ENCODE data around the gene ELOVL6.
"Not testable (repeated sequence)": the region's sequence is repeated elsewhere in the genome, so short reads cannot be mapped to it uniquely, and the experiment has no call there.

The ELOVL6 gene

DNA sequence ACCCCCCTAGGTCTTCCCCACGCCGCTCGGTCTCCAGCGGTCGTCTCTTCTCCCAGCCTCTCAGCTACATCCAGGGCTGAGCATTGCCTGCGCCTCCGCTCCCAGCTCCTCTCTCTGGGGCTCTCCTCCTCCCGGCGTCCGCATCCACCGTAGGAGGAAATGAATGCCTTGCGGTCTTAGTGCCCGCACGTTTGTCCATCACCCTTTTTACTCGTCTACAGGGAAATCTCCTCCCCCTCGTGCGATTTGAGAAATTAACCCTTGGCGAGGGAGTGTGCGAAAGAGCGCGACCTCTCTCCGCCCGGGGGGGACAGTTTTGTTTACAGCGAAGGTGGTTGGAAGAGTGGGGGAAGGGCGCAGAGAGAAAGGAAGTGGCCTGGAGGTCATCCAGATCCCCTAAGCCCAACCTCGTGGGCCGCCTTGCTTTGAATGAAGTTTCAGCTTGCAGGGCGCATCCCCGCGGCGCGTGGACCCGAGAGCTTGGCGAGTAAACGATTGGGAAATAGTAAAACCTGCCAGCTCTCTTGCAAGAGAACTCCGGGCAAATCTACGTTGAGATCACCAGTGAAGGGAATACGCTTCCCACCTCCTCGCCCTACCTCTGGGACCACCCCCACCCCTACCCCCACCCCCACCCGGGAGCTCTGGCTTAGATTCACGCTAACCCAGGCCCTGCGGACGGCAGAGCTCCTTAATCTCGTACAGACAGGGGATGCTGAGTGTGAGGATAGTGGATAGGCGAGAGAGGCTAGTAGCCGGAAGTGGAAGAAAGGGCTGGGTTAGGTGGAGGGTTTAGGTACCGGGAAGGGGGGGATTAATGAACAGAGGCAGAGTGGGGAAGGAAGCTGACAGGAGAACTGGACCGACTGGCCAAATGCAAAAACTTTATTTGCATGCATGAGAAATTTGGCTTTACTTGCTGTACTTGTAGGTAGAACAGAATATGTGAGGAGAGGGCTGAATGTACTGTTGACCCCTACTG is at the start of gene ELOVL6:
ELOVL6 (minus strand) TSS at position 181 of the 982 bp plus-strand sequence. CDS start 280 bp downstream, outside the sequence.
- peak; percentile 61 for DNase-seq

DNA sequence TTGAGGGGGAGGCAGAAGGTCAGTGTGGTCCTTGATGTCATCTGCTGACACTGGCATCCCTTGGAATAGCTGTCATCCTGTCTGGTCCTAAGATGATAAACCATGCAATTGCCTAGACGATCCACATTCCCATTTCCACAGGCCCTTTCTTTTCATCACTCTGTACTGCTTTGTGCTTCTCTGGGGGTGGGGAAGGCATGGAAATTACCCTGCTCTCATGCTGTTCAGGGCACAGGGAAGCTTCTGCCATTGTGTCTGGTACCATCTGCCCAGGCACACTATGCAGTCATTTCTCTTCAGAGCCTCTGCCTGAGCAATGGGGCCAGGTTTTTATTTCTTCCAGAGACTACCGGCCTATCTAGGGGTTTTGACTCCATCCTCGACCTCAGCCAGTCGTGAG is 49.7 kb upstream of the ELOVL6 start:
- no peak for DNase-seq

- no peak for DNase-seq
These were observed 49.2 kb upstream of the ELOVL6 start for GRCh38 chr4:110247591-110247990.

- DNase-seq = no peak
These were observed 47.2 kb upstream of the ELOVL6 start for GRCh38 chr4:110245577-110245976.

- no peak for DNase-seq
These were observed 37.9 kb upstream of the ELOVL6 start for GRCh38 chr4:110236324-110236723.

DNA sequence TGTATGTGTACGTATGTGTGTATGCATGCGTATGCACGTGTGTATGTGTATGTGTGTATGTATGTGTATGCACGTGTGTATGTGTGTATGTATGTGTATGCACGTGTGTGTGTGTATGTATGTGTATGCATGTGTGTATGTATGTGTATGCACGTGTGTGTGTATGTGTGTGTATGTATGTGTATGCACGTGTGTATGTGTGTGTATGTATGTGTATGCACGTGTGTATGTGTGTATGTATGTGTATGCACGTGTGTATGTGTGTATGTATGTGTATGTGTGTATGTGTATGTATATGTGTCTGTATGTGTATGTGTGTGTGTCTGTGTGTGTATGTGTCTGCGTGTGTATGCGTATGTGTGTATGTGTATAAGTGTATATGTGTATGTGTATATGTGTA is 35.2 kb upstream of the ELOVL6 start:
- not testable (repeated sequence) for DNase-seq

DNA sequence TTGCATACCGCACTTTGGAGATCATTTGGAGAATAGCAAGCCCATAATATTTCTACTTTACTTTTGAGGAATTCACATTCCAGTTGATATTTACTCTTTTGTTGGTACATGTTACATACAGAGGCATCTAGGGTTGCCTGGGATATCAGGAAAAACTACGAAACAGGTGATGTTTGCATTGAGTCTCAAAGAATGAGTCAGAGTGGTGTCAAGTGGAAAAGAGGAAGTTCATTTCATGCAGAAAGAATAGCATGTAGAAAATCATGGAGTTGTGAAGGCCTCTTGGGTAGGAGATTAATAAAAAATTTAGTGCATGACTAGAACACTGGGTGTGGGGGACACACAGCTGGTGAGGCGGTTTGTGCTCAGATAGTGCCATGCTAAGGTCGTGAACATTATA is 33.5 kb upstream of the ELOVL6 start:
- DNase-seq = no peak

- no peak for DNase-seq
These were observed 30.9 kb upstream of the ELOVL6 start for GRCh38 chr4:110229266-110229665.

- DNase-seq = no peak
These were observed 26.4 kb upstream of the ELOVL6 start for GRCh38 chr4:110224812-110225211.

- DNase-seq = no peak
These were observed 25.7 kb upstream of the ELOVL6 start for GRCh38 chr4:110224142-110224541.

DNA sequence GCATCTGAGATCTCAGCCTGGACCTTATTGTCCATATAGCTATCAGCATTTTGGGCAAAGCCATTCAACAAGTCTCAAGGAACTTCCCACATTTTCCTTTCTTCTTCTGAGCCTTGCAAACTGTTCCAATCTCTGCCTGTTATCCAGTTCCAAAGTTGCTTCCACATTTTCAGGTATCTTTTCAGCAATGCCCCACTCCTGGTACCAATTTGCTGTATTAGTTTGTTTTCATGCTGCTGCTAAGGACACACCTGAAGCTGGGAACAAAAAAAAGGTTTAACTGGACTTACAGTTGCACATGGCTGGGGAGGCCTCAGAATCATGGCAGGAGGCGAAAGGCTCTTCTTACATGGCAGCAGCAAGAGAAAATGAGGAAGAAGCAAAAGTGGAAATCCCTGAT is 20.5 kb upstream of the ELOVL6 start:
- DNase-seq = not testable (repeated sequence)

DNA sequence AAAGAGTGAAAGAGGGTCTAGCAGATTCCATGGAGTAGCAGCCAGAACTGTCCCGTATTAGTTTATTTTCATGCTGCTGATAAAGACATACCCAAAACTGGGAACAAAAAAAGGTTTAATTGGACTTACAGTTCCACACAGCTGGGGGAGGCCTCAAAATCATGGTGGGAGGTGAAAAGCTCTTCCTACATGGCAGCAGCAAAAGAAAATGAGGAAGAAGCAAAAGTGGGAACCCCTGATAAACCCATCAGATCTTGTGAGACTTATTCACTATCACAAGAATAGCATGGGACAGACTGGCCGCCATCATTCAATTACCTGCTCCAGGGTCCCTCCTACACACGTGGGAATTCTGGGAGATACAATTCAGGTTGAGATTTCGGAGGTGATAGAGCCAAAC is 18.8 kb upstream of the ELOVL6 start:
- DNase-seq = not testable (repeated sequence)

GRCh38 chr4:110216129-110216528 is 17.7 kb upstream of the ELOVL6 start:
- DNase-seq = no peak

- DNase-seq = no peak
These were observed 13.3 kb upstream of the ELOVL6 start for GRCh38 chr4:110211770-110212061.

DNA sequence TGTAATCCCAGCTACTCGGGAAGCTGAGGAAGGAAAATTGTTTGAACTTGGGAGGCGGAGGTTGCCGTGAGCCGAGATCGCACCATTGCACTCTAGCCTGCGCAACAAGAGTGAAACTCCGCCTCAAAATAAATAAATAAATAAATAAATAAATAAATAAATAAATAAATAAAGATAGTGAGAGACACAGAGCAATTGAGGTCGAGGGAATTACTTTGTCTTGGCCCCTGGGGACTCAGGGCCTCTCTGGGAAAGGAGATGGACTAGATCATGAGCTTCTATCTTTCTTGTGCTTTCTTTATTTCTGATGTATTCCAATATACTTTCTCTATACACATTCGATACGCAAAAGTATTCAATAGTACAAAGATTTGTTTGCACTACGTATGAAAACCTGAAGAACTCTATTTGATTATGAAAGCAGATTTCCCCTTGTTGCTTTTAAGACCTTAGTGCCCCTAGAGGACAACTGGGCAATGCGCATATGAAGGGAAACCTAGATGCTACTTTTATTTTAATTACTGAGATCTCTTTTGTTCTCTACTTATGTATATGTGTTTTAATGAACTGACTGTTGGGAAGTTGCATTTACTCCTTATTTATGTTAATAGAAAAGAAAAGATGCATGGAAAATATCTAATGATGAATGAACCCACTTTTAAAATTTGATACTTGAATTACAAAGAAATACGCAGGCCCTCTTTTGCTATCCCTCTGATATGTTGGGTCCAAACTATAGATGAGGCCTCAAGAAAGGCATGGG is 12.8 kb upstream of the ELOVL6 start:
- peak; percentile 44 for DNase-seq

- no peak for DNase-seq
These were observed 10.0 kb upstream of the ELOVL6 start for GRCh38 chr4:110208419-110208818.

- no peak for DNase-seq
These were observed 8.8 kb upstream of the ELOVL6 start for GRCh38 chr4:110207233-110207632.

DNA sequence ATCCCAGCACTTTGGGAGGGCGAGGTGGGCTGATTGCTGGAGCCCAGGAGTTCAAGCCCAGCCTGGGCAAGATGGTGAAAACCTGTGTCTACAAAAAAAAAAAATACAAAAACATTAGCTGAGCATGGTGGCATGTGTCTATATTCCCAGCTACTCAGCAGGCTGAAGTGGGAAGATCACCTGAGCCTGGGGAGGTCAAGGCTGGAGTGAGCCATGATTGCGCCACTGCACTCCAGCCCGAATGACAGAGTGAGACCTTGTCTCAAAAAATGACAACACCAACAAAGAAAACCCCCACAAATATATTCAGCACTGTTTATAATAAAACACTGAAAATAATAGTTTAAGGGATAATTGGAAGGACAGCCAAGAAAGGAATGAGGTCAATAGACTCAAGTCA is 3.6 kb upstream of the ELOVL6 start:
- DNase-seq = no peak

GRCh38 chr4:110201502-110201901 is 3.1 kb upstream of the ELOVL6 start:
- no peak for DNase-seq

GRCh38 chr4:110200689-110201088 is 2.3 kb upstream of the ELOVL6 start:
- DNase-seq = no peak

- DNase-seq = no peak
These were observed 373 bp downstream of the ELOVL6 start for GRCh38 chr4:110198049-110198434.

DNA sequence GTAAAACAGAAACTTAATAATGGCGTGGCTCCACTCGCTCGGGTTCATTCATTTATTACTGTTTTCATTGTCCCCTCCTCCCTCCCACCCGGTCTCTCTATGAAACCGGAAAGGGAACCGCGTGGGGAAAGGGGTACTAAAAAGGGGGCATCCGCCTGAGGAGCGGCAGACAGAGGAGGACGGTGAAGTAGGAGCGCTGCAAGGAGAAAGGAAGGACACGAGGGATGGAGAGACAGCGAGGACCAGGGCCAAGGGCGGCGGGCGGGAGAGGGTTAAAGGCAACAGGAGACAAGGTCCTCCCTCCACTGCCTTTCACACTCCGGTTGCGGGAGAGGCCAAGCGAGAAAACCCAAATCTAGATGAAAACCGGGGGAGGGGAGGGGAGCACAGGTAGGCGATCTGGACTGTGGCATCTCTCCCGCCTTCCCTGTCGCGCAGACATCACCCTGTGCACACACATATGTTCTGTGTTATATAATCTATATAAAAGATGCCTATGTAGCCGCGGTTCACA is 829 bp downstream of the ELOVL6 start:
- peak; percentile 73 for DNase-seq

DNA sequence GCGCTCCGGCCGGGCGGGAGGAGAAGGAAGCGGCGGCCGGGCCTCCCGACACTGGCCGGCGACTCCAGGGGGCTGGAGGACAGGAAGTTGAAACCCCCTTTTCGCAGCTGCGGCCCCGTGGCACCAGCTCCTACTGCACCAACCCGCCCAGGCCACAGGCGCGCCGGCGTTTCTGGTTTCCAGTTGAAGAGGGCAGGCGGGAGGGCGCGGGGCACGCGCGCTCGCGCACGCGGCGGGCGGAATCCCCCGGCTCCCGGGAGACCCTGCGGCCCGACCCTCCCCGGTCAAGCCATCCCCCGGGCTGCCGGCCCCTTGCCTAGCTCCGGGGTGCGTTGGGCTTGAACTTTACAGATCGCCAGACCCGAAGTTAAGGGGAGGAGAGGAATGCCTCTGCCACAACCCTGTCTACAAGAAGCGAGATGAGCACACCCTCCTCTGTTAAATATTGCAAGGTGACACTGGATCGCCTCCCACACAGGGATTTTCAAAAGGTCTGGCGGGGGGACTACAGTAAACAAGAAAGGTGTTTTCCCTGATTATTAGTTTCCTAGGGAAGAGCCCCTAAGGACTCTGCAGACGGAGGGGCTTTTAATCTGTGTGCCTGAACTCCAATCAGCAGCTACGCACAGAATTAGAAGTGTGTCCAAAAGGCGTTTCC is 1.4 kb downstream of the ELOVL6 start:
- peak; percentile 68 for DNase-seq

Data from activated CD4-positive, alpha-beta T cell treated with anti-CD3 and anti-CD28 coated beads, Interleukin-10, Interleukin-2, amounts not matched to agents 100 ng/mL and 50 ng/mL, durations not matched to agents 16 hours and 8 hours (primary cell).